DMS153 treated with DMSO at 0.1 percent for 48 hours (cell line): ENCODE measurements around the gene SIN3B.

Experiments used
- DNase-seq: peaks from one replicate; lab custom pipeline; 2025; ENCODE audit not compliant: unreplicated experiment; lab: John Stamatoyannopoulos, UW

Gene SIN3B

DNA sequence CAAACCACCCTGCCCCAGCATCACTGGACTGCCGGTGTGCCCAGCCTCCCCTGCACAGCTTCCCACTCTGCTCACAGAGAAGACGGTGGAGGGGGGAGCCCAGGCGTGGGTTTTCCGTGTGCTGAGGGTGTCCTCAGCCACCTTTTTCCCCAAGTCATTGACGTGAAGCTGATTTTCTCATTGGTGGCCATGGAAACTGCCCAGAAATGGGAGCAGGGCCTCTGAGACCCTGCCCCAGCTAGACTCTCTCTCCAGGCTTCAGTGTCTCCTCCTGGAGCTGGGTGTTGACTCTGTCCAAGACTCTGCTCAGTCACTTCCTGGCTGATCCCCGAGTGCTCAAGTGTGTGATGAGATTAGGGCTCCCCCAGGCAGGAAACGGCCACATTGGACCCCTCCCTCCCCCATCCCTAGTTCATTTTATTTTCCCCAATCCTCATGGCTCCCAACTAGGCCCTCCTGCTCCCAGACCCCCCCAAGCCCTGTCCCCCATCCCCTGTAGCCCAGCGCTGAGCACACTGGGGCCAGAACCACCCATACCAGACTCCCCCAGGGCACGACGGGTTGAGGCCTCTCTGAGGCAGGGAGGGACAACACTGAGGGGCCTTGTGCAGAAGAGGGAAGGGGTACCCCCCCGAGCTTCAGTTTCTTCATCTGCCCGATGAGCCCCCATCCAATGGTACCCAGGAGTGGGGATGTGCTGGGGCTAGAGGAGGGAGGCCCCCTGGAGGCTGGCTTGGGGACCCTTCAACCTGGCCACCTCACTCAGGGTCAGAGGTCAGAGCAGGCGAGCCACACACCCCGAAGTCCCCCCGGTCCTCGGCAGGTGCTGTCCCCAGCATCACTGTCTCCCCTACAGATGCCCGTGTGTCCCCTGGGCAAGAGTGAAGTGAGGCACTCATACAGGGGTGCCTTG, 58.4 kb downstream of the SIN3B start:
- DNase-seq = no peak

DNA sequence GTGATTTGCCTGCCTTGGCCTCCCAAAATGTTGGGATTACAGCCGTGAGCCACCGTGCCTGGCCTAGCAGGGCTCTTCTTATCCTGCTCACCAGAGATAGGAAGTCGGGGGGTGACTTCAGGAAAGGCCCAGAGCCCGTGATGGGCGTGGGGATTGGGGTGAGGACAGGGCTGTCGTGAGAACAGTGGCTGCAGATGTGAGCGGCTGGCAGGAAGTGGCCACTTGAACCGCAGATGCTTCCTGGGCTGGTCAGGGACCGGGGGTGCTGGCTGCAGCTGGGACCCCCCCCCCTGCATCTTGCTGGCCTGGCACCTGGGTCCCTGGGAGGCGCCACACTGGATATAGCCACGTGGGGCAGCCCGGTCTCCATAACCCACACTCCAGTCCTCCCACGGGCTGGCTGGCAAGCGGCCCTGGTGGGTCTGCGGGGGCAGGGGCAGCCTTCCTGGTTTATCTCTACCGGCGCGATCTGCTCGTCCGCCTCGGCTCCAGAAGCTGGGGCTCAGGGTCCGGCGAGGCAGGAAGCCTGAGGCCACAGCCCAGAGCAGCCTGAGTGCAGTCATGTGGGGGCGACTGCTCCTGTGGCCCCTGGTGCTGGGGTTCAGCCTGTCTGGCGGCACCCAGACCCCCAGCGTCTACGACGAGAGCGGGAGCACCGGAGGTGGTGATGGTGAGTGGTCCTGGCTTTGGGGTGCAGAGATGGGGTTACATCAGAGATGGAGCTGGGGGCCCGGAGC, 59.6 kb downstream of the SIN3B start, which contains the start of gene F2RL3:
Gene F2RL3 (plus strand): TSS at position 371 of the 737 bp plus-strand sequence. CDS start 191 bp downstream, at position 562.
- DNase-seq = peak; percentile 3

DNA sequence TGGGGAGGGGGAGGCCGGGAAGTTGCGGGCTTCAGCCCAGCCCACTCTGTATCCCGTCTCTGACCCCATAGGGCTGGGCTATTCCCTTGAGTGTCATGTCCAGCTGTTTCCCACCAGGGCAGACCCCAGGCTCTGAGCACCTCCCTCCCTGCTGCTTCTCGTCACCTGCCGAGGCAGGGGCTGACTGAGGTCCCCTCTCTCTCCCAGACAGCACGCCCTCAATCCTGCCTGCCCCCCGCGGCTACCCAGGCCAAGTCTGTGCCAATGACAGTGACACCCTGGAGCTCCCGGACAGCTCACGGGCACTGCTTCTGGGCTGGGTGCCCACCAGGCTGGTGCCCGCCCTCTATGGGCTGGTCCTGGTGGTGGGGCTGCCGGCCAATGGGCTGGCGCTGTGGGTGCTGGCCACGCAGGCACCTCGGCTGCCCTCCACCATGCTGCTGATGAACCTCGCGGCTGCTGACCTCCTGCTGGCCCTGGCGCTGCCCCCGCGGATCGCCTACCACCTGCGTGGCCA, 60.2 kb downstream of the SIN3B start:
- no peak for DNase-seq

DNA sequence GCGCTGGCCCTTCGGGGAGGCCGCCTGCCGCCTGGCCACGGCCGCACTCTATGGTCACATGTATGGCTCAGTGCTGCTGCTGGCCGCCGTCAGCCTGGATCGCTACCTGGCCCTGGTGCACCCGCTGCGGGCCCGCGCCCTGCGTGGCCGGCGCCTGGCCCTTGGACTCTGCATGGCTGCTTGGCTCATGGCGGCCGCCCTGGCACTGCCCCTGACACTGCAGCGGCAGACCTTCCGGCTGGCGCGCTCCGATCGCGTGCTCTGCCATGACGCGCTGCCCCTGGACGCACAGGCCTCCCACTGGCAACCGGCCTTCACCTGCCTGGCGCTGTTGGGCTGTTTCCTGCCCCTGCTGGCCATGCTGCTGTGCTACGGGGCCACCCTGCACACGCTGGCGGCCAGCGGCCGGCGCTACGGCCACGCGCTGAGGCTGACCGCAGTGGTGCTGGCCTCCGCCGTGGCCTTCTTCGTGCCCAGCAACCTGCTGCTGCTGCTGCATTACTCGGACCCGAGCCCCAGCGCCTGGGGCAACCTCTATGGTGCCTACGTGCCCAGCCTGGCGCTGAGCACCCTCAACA, 60.8 kb downstream of the SIN3B start:
- DNase-seq = no peak

DNA sequence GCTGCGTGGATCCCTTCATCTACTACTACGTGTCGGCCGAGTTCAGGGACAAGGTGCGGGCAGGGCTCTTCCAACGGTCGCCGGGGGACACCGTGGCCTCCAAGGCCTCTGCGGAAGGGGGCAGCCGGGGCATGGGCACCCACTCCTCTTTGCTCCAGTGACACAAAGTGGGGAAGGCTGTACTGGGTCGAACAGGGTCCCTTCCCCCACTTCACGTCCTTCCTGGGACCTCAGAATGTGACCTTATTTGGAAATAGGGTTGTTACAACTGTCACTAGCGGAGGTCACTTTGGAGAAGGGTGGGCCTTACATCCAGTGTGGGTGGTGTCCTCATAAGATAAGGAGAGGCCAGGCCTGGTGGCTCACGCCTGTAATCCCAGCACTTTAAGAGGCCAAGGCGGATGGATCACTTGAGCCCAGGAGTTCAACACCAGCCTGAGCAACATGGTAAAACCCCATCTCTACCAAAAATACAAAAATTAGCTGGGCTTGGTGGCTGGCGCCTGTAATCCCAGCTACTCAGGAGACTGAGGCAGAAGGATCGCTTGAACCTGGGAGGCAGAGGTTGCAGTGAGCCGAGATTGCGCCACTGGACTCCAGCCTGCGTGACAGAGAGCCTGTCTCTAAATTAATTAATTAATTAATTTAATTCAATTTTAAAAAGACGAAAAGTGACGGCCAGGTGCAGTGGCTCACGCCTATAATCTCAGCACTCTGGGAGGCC, 61.4 kb downstream of the SIN3B start:
- DNase-seq = no peak

DNA sequence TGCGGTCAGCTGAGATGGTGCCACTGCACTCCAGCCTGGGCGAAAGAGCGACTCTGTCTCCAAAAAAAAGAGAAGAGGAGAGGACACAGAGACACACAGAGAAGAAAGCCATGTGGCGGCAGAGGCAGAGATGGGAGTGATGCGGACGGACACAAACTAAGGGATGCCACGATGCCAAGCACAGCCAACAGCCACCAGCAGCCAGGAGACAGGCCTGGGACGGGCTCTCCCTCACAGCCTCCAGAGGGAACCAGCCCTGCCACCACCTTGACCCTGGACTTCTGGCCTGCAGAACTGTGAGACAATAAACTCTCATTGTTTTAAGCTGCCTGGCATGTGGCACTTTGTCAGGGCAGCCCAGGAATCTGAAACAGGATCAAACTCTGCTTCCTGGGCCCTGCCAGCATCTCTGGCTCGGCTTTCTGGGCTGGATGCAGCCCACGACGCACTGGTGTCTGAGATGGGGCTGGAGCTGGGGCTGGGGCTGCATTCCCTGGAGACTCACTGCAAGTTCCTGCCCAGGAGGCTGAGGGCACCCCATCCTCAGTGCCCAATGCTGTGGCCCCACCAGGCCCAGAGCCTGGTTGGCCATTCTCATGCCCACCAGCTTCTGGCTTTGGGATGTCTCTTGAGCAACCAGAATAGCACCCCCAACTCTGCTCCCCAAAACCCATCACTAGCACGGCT, 62.6 kb downstream of the SIN3B start:
- no peak for DNase-seq

DNA sequence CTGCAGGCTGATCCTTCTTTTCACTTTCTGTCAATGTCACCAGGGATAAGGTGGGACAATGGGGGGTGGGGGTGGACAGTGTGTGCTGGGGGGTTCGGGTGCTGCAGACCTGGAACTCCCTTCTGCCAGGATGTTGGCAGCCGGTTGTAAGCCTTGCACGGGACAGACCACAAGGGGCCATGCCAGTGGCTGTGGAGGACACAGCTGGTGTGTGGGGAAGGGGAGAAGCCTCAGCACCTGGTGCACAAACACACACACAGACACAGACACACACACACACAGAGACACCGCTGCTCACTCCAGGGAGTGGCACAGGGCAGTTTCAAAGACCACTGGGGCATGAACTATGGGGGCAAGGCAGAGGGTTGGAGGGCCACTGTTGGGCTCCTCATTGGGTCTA, 63.2 kb downstream of the SIN3B start:
- no peak for DNase-seq

DNA sequence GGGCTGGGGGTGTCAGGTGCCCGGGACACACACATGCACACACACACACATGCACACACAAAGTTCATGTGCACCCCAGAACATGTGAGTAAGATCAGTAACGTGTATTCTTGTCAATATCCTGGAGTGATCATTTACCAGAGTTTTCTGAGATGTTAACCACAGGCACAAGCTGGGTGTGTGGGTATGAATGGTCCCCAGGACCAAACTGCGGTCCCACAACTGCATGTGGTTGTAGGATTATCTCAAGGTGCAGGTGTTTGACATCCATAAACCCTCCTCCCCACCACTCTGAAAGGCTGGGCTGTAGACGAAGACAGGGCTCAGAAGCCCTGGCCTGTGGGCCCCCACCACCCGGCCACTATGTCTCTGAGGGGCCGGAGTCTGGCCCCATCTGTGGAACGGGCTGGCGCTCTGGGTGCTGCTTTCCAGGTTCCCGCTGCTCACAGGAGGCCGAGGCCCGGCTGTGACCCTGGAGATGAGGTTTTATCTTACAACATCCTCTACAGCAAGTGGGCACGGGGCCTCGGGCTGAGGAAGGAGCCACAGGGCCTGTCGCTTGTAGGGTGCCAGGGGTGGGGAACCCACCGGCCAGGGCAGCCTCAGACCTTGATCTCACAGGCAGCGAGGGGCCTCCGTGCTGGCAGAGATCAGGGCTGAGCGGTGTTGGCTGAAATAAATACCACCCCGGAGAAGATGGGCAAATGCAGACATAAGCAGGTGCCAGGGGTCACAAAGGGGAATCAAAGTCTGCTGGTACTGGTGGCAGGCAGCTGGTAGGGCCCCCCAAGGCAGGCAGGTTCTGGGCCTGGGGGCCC, 63.9 kb downstream of the SIN3B start:
- DNase-seq = no peak

DNA sequence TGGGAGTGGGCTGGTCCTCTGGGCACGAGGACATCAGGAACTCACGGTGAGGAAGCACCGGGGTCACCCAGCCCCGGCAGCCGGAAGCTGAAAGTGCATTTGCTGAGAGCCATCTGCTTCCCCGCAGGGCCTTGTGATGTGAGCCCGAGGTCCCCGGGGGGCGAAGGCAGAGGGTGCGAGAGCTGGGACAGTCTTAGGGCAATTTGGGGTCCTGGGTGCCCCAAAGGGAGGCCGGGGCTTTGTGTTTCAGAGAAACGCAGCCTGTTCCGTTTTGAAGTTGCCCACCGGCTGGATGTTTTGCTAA, 64.4 kb downstream of the SIN3B start:
- DNase-seq = no peak

DNA sequence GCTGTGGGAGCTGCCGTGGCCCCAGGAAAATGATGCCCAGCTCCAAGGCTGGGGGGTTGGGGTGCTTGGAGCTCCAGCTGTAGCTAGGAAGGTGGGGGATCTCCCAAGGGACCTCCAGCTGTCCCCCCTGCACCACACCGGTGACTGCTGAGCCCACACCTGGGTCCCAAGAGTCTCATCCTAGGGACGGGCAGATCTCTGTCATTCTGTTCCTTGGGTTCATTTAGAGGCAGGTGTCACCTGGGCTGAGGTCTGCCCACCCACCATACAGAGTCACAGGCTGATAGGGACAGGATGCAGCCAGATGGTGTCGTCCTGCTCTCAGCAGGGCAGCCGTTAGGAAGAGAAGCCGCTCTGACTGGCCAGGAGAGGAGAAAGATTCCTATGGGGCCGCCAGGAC, 64.9 kb downstream of the SIN3B start:
- DNase-seq = no peak

DNA sequence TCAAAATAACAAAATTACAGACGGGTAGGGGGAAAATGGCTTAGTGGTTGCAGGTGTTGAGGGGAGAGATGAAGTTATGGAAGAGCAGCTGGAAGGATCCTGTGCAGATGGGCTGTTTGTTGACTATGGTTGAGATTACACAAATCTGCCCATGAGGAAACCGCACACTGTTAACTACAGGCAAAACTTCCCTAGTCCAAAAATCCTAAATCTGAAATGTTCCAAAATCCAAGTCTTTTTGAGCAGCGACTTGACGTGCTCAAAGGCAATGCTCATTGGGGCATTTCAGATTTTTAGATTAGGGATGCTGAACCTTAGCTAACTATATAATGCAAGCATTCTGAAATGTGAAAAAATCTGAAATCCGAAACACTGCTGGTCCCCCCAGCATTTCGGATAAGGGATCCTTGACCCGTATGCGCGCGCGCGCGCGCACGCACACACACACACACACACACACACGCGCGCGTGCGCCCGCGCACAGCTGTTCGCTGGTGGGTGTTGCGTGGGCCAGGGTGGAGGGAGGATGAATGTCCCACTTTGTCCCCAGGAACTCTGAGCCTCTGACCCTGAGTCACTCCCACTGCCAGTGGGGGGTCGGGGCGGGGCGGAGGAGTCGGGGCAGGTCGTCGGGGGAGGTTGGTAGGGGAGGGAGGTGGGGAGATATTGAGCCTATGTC, 66.4 kb downstream of the SIN3B start:
- DNase-seq = no peak

DNA sequence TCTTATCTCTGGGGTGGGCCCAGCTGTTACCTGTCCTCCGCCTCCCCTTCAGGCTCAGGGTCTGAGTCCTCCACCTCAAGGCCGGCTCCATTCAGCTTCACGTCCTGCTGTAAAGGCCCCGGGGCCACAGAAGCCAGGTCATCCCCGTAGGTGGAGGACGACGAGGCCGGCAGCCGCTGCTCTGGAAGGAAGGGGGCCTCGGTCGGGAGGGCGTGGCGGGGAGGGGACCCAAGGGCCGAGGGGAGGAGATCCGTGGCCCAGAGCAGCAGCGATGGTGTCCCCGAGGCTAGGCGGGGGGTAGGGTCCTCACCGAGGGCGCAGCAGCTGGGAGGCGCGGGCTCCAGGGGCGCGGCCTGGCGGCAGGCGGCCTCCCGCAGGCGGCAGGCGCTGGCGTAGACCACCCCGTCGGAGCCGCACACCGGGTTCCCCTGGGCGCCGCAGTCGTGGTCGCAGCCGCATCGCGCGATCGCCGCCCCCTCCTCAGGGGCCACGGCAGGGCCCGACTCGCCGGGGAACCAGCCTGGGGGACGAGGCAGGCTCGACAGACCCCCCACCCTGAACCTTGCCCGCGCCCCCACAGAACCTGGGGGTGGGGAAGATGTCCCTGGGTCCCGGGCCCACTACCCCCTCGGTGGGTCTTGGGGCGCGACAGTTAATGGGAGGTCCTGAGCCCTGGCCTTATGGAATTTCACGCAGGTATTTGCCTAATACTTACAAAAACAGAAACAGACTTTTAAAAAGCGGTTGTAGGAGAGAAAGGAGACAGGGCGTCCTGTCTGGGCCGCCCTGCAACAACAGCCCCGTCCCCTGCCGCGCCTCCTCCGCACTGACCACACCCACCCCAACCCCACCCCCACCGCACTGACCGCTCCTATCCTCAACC, 67.2 kb downstream of the SIN3B start:
- DNase-seq = no peak

DNA sequence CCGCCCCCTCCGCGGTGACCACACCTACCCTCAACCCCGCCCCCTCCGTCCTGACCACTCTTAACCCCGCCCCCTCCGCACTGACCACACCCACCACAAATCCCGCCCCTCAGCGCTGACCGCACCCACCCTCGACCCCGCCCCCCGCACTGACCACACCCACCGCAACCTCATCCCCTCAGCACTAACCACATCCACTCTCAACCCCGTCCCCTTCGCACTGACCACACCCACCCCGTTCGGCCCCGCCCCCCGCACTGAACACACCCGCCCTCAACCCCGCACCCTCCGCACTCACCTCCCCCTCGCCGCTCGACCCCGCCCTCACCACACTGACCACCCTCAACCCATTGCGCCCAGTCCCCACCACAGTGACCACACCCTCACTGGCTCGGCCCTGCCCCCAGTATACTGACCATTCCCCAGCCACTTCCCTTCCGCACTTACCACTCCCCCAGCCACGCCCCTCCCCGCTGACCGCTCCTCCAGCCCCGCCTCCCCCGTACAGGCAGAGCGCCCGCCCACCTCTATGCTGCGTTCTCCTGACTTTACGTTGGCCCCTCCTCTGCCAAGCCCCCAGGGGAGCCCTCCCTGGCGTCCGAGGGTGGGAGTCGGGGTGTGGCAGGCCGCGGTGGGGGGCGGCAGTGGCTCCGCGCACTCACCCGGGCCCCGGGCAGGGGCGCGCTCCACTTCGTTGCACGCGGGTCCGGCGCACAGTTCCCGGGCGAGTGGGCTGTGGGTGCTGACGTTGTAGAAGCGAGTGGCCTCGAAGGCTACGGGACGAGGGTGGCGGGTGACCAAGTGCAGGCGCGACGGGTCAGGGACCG, 68.0 kb downstream of the SIN3B start:
- DNase-seq = no peak

DNA sequence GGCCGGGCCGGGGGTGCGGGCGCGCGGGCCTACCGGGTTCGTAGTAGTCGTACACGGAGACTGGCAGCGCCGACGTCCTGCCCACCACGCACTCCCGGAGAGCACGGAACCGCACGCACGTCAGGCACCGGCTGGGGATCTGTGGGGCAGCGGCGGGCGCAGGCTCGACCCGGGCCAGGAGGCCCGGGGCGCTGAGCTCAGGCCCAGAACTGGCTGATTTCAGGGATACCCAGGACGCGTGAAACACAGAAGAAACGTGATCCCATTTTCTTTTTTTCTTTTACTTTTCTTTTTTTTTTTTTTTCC, 68.6 kb downstream of the SIN3B start:
- DNase-seq = no peak

DNA sequence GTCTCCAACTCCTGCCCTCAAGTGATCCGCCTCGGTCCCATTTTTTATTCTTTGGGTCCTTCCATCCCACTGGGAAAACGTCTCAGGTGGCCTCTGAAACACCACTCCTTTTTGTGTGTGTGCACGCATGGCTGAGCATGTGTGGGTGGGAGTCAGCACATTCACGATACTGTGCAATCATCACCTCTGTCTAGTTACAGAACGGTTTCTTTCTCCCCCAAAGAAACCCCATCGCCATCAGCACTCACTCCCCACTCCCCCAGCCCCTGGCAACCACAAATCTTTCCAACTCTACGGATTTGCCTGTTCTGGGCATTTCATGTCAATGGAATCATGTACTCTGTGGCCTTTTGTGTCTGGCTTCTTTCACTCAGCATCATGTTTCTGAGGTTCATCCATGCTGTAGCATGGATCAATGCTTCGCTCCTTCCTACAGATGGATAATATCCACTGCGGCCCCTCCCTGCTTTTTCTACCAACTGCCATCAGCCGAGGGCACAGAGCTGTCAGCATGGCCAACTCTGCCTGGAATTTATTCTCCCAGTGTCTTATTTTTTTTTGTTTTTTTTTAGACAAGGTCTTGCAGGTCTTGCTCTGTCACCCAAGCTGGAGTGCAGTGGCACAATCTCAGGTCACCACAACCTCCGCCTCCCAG, 69.3 kb downstream of the SIN3B start:
- no peak for DNase-seq

DNA sequence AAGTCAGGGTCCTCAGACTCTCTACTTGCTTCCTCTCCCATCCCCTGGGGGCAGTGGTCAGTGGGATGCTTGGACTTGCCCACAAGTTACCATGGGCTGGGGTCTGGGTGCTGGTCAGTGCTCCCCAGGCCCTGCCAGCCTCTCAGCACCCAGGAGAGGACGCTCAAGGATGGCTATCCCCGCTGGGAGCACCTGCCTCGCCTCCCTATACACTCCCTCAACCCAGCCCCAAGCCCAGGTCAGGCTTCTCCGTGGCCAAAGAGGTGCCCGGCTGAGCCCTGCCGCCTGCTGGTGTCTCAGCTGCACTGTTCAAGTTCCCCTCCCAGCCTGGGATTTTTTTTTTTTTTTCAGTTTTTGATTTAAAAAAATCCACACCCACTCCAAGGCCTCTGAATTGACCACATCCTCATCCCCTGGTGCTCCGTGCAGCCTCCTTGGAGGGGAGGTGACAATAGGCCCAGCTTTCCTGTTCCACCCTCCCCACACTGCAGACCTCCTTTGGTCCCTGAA, 70.4 kb downstream of the SIN3B start:
- no peak for DNase-seq
